C4-2B (cell line): ENCODE data around the gene CLDN15.

Experiments
- H3K27ac ChIP-seq: fragments of 450-650 bp; 2 replicates; pipeline ENCODE4 v1.5.1; 2017
- ZFX ChIP-seq: fragments of 450-650 bp; IDR thresholded peaks from 2 replicates; pipeline ENCODE4 v1.6.1; 2017
- TF ChIP-seq, protein P1 (sequence below): fragments of 450-650 bp; conservative IDR thresholded peaks from 2 replicates; pipeline ENCODE4 v1.5.1; 2017; ENCODE audit warnings: mild to moderate bottlenecking

The CLDN15 gene

DNA sequence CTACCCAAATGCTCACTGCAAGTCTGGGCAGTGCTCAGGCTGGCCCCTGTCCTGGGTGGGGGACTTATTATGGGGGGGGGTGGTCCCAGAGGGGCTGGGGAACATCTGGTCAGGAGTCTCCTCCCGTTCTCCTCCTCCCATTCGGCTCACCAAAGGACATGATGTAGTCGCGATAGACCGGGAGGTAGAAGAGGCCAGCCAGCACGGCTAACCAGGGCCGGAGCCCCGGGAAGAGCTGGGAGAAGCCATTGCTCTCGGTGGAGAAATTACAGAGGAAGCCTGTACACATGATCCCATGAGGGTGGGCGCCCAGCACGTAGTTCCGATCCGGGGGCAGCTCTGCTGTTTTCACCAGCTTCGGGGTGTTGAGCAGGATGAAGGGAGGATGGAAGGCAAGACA lies 39.1 kb downstream of the CLDN15 start:
- no peak overlapping the region for H3K27ac ChIP-seq
- TF ChIP-seq ZFX, result no peak

DNA sequence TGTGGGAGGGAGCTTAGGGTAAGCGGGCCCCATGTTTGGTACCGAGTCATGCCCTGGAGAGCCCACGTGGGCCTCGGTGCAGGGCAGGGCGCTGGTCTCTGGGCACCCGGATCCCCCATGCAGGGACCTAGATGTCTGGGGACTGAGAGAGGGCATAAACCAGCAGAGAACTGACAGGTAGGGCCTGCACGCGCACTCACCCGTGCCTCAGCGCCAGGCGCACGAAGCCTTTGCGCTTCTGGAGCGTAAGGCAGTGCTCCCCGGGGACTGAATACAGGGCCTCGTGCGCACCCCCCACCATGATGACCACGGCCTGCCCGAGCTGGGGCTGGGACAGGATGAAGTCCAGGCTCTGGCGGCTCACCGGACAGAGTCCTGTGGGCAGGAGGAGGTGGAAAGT lies 39.6 kb downstream of the CLDN15 start:
- TF ChIP-seq, protein P1, sequence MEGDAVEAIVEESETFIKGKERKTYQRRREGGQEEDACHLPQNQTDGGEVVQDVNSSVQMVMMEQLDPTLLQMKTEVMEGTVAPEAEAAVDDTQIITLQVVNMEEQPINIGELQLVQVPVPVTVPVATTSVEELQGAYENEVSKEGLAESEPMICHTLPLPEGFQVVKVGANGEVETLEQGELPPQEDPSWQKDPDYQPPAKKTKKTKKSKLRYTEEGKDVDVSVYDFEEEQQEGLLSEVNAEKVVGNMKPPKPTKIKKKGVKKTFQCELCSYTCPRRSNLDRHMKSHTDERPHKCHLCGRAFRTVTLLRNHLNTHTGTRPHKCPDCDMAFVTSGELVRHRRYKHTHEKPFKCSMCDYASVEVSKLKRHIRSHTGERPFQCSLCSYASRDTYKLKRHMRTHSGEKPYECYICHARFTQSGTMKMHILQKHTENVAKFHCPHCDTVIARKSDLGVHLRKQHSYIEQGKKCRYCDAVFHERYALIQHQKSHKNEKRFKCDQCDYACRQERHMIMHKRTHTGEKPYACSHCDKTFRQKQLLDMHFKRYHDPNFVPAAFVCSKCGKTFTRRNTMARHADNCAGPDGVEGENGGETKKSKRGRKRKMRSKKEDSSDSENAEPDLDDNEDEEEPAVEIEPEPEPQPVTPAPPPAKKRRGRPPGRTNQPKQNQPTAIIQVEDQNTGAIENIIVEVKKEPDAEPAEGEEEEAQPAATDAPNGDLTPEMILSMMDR, result no peak
- TF ChIP-seq ZFX, result no peak
- no peak overlapping the region for H3K27ac ChIP-seq

DNA sequence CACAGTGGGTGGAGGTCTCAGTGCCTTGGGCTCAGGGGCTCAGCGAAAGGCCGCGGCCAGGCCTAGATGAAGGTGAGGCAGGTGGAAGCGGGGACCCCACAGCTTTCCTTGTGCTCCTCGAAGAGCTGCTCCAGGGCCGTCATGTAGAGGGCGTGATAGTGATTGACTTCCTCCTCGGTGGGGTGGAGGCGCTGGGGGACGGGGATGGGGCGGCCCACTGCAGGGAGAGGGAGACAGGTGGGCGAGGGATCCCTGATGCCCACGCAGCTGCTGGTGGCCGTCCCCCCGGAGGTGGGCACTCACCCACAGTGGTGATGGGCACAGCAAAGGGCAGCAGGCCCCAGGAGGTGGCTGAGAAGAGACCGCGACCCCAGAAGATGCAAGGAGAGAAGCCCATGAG lies 41.7 kb downstream of the CLDN15 start:
- no peak for TF ChIP-seq ZFX
- TF ChIP-seq, protein P1, result no peak
- no peak overlapping the region for H3K27ac ChIP-seq

DNA sequence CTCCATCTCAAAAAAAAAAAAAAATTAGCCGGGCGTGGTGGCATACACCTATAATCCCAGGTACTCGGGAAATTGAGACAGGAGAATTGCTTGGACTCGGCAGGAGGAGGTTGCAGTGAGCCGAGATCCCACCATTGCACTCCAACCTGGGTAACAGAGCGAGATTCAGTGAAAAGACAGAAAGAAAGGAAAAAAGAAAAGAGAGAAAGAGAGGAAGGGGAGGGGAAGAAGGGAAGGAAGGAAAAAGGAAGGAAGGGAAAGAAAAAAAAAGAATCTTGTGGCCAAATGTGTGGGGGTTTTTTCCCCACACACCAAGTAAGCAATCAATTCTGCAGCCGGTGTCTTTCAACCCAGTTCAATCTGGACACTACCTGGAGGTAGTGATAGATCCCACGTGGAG lies 48.5 kb downstream of the CLDN15 start:
- TF ChIP-seq, protein P1, result no peak
- no peak for TF ChIP-seq ZFX
- H3K27ac ChIP-seq, result no peak overlapping the region

DNA sequence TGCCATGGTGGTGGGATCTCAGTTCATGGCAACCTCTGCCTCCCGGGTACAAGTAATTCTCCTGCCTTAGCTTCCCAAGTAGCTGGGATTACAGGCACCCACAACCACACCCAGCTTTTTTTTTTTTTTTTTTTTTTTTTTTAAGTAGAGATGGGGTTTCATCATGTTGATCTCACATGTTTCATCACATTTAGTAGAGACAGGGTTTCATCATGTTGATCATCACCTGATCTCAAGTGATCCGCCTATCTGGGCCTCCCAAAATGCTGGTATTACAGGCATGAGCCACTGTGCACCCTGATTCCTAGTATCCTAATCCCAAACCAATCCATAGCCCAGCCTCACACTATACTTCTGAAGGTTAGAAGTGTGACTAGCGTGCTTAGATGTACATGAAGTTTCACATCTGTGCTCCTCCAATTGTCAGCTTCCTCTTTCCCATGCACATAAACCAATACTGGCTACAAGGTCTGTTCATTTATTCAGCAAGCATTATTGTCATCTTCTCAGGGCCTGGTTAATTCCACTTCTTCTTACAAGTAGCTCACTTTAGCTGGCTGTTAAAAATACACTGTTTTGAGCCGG lies 50.7 kb downstream of the CLDN15 start:
- TF ChIP-seq ZFX, result no peak
- TF ChIP-seq, protein P1, result no peak
- no peak overlapping the region for H3K27ac ChIP-seq

DNA sequence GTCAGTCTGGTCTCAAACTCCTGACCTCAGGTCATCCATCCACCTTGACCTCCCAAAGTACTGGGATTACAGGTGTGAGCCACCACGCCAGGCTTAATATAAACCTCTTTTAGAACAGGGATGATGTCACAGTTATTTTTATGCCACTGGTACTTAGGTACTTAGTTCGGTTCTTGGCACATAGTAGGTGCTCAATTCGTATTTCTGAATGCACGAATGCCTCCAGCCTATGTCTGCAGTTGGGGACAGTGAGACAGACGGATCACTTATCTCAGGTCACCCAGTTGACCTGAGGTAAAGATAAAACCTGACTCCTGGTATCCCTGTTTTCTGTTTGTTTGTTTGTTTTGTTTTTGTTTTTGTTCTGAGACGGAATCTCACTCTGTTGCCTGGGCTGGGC lies 51.4 kb downstream of the CLDN15 start:
- H3K27ac ChIP-seq, result no peak overlapping the region
- no peak for TF ChIP-seq ZFX
- TF ChIP-seq, protein P1, result no peak

DNA sequence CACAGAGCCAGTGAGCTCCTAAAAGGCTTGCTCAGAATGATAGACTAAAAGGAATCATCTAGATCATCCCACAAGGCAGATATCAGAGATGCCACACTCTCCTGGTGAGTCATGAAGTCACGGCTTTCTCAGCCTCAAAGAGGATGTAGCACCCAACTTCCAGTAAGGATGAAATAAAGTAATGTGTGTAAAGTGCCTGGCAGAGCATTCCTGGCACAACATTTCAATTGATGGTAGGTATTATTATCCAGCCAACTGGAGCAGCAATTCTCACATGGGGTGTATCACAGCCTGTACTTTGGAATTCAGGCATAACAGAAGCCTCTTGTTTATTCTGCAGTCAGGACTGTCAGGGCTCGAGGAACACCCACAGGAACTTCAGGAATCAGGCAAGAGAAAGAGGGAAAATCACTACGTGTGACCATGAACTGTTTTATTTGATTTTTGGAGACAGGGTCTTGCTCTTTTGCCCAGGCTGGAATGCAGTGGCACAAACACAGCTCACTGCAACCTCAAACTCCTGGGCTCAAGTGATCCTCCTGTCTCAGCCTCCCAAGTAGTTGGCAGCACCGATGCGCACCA lies 52.3 kb downstream of the CLDN15 start:
- no peak overlapping the region for H3K27ac ChIP-seq

More for the DNA sequence above, 52.3 kb downstream of the CLDN15 start:
- TF ChIP-seq, protein P1, result no peak
- no peak for TF ChIP-seq ZFX
